Transverse colon (tissue), 4 donors: Measurements from ENCODE around the gene STRBP. TPM values are rescaled to one million over a fixed set of nuclear protein-coding genes. Genes with fewer than 3 reads are reported as not detected.
A peak's percentile ranks its signal among the peaks of the same experiment; 100 is the strongest.

Experiments
- DNase-seq: peaks from one replicate; pipeline ENCODE4 v3.0.0-alpha.2; 2019
- H3K27ac ChIP-seq, 4 donors: fragments of 200-600 bp; sonication (generic); 2 replicates each; pipeline ENCODE4 v1.5.1; 2016 to 2018; ENCODE audit warnings: inconsistent platforms in 4 of 4
- H3K27me3 ChIP-seq: fragments of 200-600 bp; sonication (generic); 2 replicates; pipeline ENCODE4 v1.5.1; 2017; ENCODE audit warnings: inconsistent platforms
- H3K36me3 ChIP-seq, 4 donors: fragments of 200-600 bp; sonication (generic); 2 replicates each; pipeline ENCODE4 v1.5.1; 2017 to 2019; ENCODE audit warnings: inconsistent platforms in 4 of 4
- H3K4me1 ChIP-seq, 4 donors: fragments of 200-600 bp; sonication (generic); 2 replicates each; pipeline ENCODE4 v1.5.1; 2017 to 2020; ENCODE audit warnings: inconsistent platforms in 4 of 4
- H3K4me3 ChIP-seq, 4 donors: fragments of 200-600 bp; sonication (generic); 1 replicate in 1 of 4; 2 replicates in 3 of 4; pipeline versions ENCODE4 v1.5.1 to v1.6.1; 2017 to 2019; ENCODE audit warnings: inconsistent platforms in 4 of 4
- H3K9me3 ChIP-seq, 2 donors: fragments of 200-600 bp; sonication (generic); 2 replicates each; pipeline ENCODE4 v1.5.1; 2017 to 2019; ENCODE audit warnings: inconsistent platforms in 2 of 2
- EP300 ChIP-seq: sonication (generic); formaldehyde crosslinking; IDR thresholded peaks from one replicate; pipeline ENCODE4 v1.6.1; 2017; ENCODE audit warnings: antibody characterized with exemption, low read depth
- POLR2A ChIP-seq: fragments of 450-650 bp; IDR thresholded peaks from one replicate; pipeline ENCODE4 v1.6.1; 2016; ENCODE audit warnings: antibody characterized with exemption, mild to moderate bottlenecking, moderate library complexity
- POLR2AphosphoS5 ChIP-seq, 3 donors: sonication (generic); formaldehyde crosslinking; IDR thresholded peaks; one replicate each; pipeline ENCODE4 v1.6.1; 2016; ENCODE audit warnings: antibody characterized with exemption in 3 of 3
- WGBS, 2 donors: methylation state at CpG; one replicate each; pipeline ENCODE4 v1.1.5; 2018; ENCODE audit warnings: low coverage in 1 of 2; 5-methylcytosine and 5-hydroxymethylcytosine counted together
- in situ Hi-C, 4 donors: fragments of 200-750 bp; cut with MboI; loops; one replicate each; pipeline versions ENCODE4 v1.15.0 to v1.15.1; 2017; ENCODE audit warnings: low sequenced_read_pairs in 3 of 4, low pct_ligation_motif_present in 1 of 4, low pct_unique_long_range_greater_than_20kb in 1 of 4
- intact Hi-C: fragments of 100-400 bp; cut with DNase I; formaldehyde crosslinking; loops from one replicate; pipeline ENCODE4 v1.15.1; 2023; ENCODE audit warnings: low total_unique reads
- total RNA-seq, 4 donors: library from RNA; depleted of rRNA; stranded (reverse); fragments of >200 nt; gene quantifications; one replicate each; pipeline ENCODE4 v1.1.0, GENCODE V29; 2016
- TF ChIP-seq, protein P1 (sequence below), 5 experiments: fragments of 200-600 bp in 3 of 5; fragments of 450-650 bp in 2 of 5; sonication (generic) in 3 of 5; IDR thresholded peaks; 1 replicate in 2 of 5; 2 replicates in 3 of 5; pipeline ENCODE4 v1.5.1; 2016 to 2017; ENCODE audit warnings: antibody characterized with exemption in 5 of 5, inconsistent platforms in 3 of 5, mild to moderate bottlenecking in 2 of 5, moderate library complexity in 1 of 5

STRBP gene
- total RNA-seq, 4 donors from 2014 or later: 19.1 to 50.3 (median 43.2) TPM

DNA sequence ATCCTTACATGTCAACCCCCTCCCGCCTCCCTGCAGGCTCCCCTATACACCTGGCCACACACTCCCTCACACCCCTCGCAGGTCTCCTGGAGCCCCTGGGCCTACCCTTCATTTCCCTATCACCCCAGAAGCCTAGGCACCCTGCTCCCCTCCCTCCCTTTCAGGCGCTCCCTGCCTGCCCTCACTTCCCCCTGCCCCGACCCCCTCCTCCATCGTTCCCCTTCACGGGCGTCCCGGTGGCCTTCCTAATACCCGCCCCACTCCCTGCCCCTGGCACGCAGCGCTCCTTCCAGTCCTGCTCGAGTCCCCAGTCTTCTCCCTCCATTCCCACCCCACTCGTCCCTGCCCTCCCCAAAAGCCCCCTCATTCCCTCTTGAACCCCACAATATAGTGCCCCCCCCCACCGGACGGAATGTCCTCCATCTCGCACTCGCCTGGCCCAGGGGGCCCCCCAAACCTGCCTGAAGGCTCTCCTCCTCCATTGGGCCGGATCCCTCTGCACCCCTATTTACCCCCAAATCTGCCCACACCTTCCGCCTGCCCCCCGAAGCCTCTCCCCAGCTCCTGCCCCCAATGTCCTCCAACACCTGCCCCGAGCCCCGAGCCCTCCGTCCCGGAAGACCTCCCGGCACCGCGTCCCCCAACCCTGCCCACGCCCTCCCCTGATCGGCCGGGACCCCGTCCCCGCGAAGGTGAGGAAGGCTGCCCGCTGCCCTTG, 746 bp downstream of the STRBP start:
- peak; percentile 33 for DNase-seq
- Histone ChIP-seq H3K27me3 (no peaks in the 10 kb centered on the region), H3K4me1 (peaks cover 10 to 36% (median 26%) of the 10 kb centered on the region in 4 donors), H3K36me3 (no peaks in the 10 kb centered on the region), H3K27ac (peak overlapping the region; percentile 78 to 89 (median 84)), H3K9me3 (no peaks in the 10 kb centered on the region), H3K4me3 (peak overlapping the region; percentile 74 to 94 (median 90))
- in situ Hi-C loops (no loop called here), intact Hi-C loops (loop anchor here (10.0 kb wide), 1 partner anchor 77 kb away; no protein-coding TSS in a partner anchor)
- 0 to 4% methylated on average over 2 to 30 of the region's 34 CpGs for WGBS, 2 donors
- TF ChIP-seq POLR2AphosphoS5 (IDR thresholded peaks at IDR 0.05) (no peak), POLR2A (no peak)
- TF ChIP-seq, protein P1, sequence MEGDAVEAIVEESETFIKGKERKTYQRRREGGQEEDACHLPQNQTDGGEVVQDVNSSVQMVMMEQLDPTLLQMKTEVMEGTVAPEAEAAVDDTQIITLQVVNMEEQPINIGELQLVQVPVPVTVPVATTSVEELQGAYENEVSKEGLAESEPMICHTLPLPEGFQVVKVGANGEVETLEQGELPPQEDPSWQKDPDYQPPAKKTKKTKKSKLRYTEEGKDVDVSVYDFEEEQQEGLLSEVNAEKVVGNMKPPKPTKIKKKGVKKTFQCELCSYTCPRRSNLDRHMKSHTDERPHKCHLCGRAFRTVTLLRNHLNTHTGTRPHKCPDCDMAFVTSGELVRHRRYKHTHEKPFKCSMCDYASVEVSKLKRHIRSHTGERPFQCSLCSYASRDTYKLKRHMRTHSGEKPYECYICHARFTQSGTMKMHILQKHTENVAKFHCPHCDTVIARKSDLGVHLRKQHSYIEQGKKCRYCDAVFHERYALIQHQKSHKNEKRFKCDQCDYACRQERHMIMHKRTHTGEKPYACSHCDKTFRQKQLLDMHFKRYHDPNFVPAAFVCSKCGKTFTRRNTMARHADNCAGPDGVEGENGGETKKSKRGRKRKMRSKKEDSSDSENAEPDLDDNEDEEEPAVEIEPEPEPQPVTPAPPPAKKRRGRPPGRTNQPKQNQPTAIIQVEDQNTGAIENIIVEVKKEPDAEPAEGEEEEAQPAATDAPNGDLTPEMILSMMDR (IDR thresholded peaks at IDR 0.05): no peak

DNA sequence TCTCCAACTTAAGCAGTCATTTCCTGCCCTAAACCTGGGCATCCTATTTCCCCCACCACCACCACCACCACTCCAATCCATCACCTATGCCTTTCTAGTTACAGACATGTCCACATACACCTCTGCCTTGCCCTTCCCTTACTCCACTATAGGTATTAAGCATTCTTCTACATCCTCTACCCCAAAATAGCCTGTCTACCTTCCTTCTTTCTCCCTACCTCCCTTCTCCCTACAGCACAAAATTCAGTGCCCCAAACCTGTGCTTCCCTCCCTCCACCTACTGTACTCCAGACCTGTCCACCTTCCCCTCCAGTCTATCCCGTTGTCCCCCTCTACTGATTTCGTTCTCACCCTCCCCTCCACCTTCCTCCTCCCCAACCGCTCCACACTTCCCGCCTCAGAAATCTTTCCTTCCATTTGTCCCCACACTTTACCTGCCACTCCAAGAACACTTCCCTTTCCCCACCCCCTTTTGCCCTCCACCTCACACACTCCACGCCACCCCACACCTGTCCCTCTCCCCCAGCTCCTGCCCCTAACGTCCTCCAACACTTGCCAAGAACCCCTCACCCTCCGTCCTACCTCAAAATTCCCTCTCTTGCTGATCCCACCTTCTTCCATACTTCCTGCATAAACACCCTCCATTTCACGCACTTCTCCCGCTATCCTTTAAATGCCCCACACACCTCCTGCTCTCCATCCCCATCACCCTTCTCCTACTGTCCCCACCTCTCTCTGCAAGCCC, 1.6 kb downstream of the STRBP start:
- TF ChIP-seq, protein P1 (IDR thresholded peaks at IDR 0.05): no peak
- TF ChIP-seq POLR2A: no peak
- DNase-seq: no peak
- Histone ChIP-seq H3K9me3 (no peaks in the 10 kb centered on the region), H3K4me3 (peak overlapping the region in 3 of 4 donors; percentile 86 to 94 (median 93)), H3K36me3 (no peaks in the 10 kb centered on the region), H3K27ac (peak overlapping the region in 1 of 4 donors; percentile 78), H3K27me3 (no peaks in the 10 kb centered on the region), H3K4me1 (peaks cover 10 to 44% (median 29%) of the 10 kb centered on the region in 4 donors)
- 68% methylated on average over 9 of the region's 9 CpGs for WGBS, 2 donors
- intact Hi-C loops (loop anchor here (10.0 kb wide), 1 partner anchor 78 kb away; no protein-coding TSS in a partner anchor), in situ Hi-C loops (no loop called here)

DNA sequence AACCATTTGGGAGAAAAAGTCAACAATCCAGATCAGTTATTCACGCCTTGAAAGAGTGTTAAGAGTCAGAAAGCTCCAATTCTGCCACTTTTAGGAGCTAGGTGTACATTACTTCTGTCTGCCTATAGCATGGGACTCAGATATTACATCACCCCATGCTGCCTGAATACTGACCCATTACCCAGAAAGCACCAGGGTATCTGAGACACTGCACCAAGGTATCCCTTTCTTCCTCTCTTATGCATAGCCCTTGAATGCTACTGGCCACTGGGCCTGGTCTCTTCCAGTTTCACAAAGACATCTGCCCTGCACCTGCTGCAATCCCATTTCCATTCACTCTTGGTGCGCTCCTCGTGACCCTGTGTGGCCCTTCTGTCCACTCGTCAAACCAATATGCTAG, 2.6 kb downstream of the STRBP start:
- in situ Hi-C loops: no loop called here
- Histone ChIP-seq H3K27me3 (no peaks in the 10 kb centered on the region), H3K27ac (no peak overlapping the region), H3K4me3 (no peak overlapping the region), H3K4me1 (peaks cover 10 to 49% (median 32%) of the 10 kb centered on the region in 4 donors), H3K9me3 (no peaks in the 10 kb centered on the region), H3K36me3 (no peaks in the 10 kb centered on the region)
- 80% methylated on average over 4 of the region's 4 CpGs for WGBS, 2 donors
- intact Hi-C loops: loop anchor here (10.0 kb wide), 1 partner anchor 79 kb away; no protein-coding TSS in a partner anchor
- peak; percentile 41 for DNase-seq
- TF ChIP-seq POLR2A (no peak), EP300 (no peak), POLR2AphosphoS5 (IDR thresholded peaks at IDR 0.05) (no peak)
- TF ChIP-seq, protein P1 (IDR thresholded peaks at IDR 0.05): no peak

DNA sequence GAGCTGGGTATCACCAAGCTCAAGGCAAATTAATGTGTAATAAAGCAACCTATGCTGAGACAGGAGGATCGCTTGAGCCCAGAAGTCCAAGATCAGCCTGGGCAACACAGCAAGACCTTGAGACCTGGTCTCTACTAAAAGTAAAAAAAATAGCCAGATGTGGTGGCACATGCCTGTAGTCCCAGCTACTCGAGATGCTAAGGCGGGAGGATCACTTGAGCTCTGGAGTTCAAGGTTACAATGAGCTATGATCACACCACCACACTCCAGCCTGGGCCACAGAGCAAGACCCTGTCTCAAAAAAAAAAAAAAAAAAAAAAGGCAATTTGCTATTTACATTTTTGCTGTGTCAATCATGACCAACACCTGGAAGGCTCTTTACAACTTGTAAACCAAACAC, 5.2 kb downstream of the STRBP start:
- peak overlapping the region in 1 of 4 donors; percentile 52 for H3K27ac ChIP-seq
- no peak for DNase-seq
- H3K4me3 ChIP-seq: no peak overlapping the region
- TF ChIP-seq, protein P1 (IDR thresholded peaks at IDR 0.05): no peak
- no peak for TF ChIP-seq POLR2A
- no peak for TF ChIP-seq POLR2AphosphoS5 (IDR thresholded peaks at IDR 0.05)
- no peak for TF ChIP-seq EP300
- H3K9me3 ChIP-seq: no peaks in the 10 kb centered on the region
- 72 to 87% methylated on average over 3 of the region's 3 CpGs for WGBS, 2 donors
- peaks cover 10 to 57% (median 35%) of the 10 kb centered on the region in 4 donors for H3K4me1 ChIP-seq
- intact Hi-C loops: loop anchor here (10.0 kb wide), 1 partner anchor 82 kb away; no protein-coding TSS in a partner anchor
- in situ Hi-C loops: no loop called here
- H3K36me3 ChIP-seq: no peaks in the 10 kb centered on the region
- no peaks in the 10 kb centered on the region for H3K27me3 ChIP-seq
